IMR-90 (cell line): Measurements from ENCODE around the gene PRUNE2. TPM values are rescaled to one million over a fixed set of nuclear protein-coding genes. Genes with fewer than 3 reads are reported as not detected.

ENCODE experiments used
- ATAC-seq: fragments of 200-7000 bp; cut with Tn5 transposase; 2 replicates; pipeline ENCODE4 v1.9.1; 2020; ENCODE audit warnings: low read depth, mild to moderate bottlenecking, moderate library complexity
- BruUV-seq: library from RNA; stranded (reverse); fragments of 400-500 nt; replicated peaks from 2 replicates; lab custom pipeline; 2021; lab: Mats Ljungman, UMichigan
- CTCF ChIA-PET: fragments of 300-600 bp; formaldehyde crosslinking; extraction: SDS; loops from one replicate; lab custom pipeline; 2021; ENCODE audit warnings: antibody characterized with exemption; lab: Yijun Ruan, JAX
- POLR2A ChIA-PET: fragments of 300-600 bp; sonication (Branson Sonifier 250); formaldehyde crosslinking; loops from one replicate; lab custom pipeline; 2022; ENCODE audit warnings: antibody characterized with exemption; ENCODE audit not compliant: unreplicated experiment; lab: Charles Lee
- DNase-seq: peaks from one replicate; pipeline ENCODE4 v3.0.0; 2013
- H2AFZ ChIP-seq: replicated peaks from 2 replicates; pipeline ENCODE3; 2013; ENCODE audit warnings: low read length, mild to moderate bottlenecking; ENCODE audit not compliant: poor library complexity
- H2AK5ac ChIP-seq: 2 replicates; pipeline ENCODE4 v1.6.1; 2013; ENCODE audit warnings: low read depth, low read length, inconsistent platforms
- H2AK9ac ChIP-seq: replicated peaks from 2 replicates; pipeline ENCODE3; 2013; ENCODE audit warnings: mild to moderate bottlenecking, low read depth, low read length, moderate library complexity; ENCODE audit not compliant: poor library complexity
- H2BK120ac ChIP-seq: 2 replicates; pipeline ENCODE4 v1.6.1; 2013; ENCODE audit warnings: low read depth, low read length, inconsistent platforms
- H2BK15ac ChIP-seq: 3 replicates; pipeline ENCODE4 v1.6.1; 2013; ENCODE audit warnings: low read depth, low read length, inconsistent platforms
- H2BK20ac ChIP-seq: 2 replicates; pipeline ENCODE4 v1.6.1; 2013; ENCODE audit warnings: low read depth, mild to moderate bottlenecking, inconsistent platforms, low read length, moderate library complexity
- H2BK5ac ChIP-seq: 2 replicates; pipeline ENCODE4 v1.6.1; 2013; ENCODE audit warnings: mild to moderate bottlenecking, low read depth, low read length, inconsistent platforms; ENCODE audit not compliant: poor library complexity, severe bottlenecking
- H3K14ac ChIP-seq: replicated peaks from 2 replicates; pipeline ENCODE4 v1.6.1; 2013; ENCODE audit warnings: low read depth, low read length, inconsistent platforms
- H3K18ac ChIP-seq: 2 replicates; pipeline ENCODE4 v1.6.1; 2013; ENCODE audit warnings: low read depth, low read length, control low read depth
- H3K23ac ChIP-seq: 2 replicates; pipeline ENCODE4 v1.6.1; 2013; ENCODE audit warnings: low read depth, low read length, inconsistent platforms
- H3K27ac ChIP-seq: 2 replicates; pipeline ENCODE4 v1.5.1; 2013; ENCODE audit warnings: mild to moderate bottlenecking, control low read depth, low read length; ENCODE audit not compliant: insufficient read depth
- H3K27me3 ChIP-seq: 2 replicates; pipeline ENCODE4 v1.6.1; 2013; ENCODE audit warnings: low read length; ENCODE audit not compliant: control insufficient read depth, insufficient read depth
- H3K36me3 ChIP-seq: 2 replicates; pipeline ENCODE4 v1.6.1; 2013; ENCODE audit warnings: low read length, mixed read lengths; ENCODE audit not compliant: control insufficient read depth, insufficient read depth
- H3K4ac ChIP-seq: 2 replicates; pipeline ENCODE4 v1.6.1; 2013; ENCODE audit warnings: low read depth, low read length, inconsistent platforms
- H3K4me1 ChIP-seq: 2 replicates; pipeline ENCODE4 v1.6.1; 2013; ENCODE audit warnings: low read length, mixed read lengths; ENCODE audit not compliant: control insufficient read depth, insufficient read depth
- H3K4me2 ChIP-seq: 2 replicates; pipeline ENCODE4 v1.6.1; 2013; ENCODE audit warnings: low read depth, mild to moderate bottlenecking, control low read depth, low read length, moderate library complexity
- H3K4me3 ChIP-seq: 2 replicates; pipeline ENCODE4 v1.5.1; 2013; ENCODE audit warnings: low read depth, mild to moderate bottlenecking, control low read depth, low read length, moderate library complexity; ENCODE audit not compliant: insufficient read depth
- H3K56ac ChIP-seq: 2 replicates; pipeline ENCODE4 v1.6.1; 2013; ENCODE audit warnings: low read length, inconsistent platforms; ENCODE audit not compliant: insufficient read depth; ENCODE audit errors: extremely low read depth
- H3K79me1 ChIP-seq, 2 experiments: 2 replicates each; pipeline ENCODE4 v1.6.1; 2013; ENCODE audit warnings: low read length in 2 of 2, inconsistent platforms in 1 of 2, low read depth in 1 of 2
- H3K9ac ChIP-seq: 2 replicates; pipeline ENCODE4 v1.6.1; 2013; ENCODE audit warnings: low read depth, low read length, control low read depth
- H3K9me1 ChIP-seq: 2 replicates; pipeline ENCODE4 v1.6.1; 2013; ENCODE audit warnings: low read length, inconsistent platforms; ENCODE audit not compliant: insufficient read depth
- H3K9me3 ChIP-seq: 2 replicates; pipeline ENCODE4 v1.6.1; 2013; ENCODE audit warnings: low read length; ENCODE audit not compliant: control insufficient read depth, insufficient read depth
- H4K20me1 ChIP-seq: 2 replicates; pipeline ENCODE4 v1.6.1; 2013; ENCODE audit warnings: low read length, inconsistent platforms; ENCODE audit not compliant: insufficient read depth
- H4K5ac ChIP-seq: 2 replicates; pipeline ENCODE4 v1.6.1; 2013; ENCODE audit warnings: mild to moderate bottlenecking, low read depth, low read length, control low read depth
- H4K8ac ChIP-seq, 2 experiments: 2 replicates each; pipeline ENCODE4 v1.6.1; 2013; ENCODE audit warnings: low read depth in 2 of 2, low read length in 2 of 2, control low read depth in 1 of 2, inconsistent platforms in 1 of 2
- H4K91ac ChIP-seq: 2 replicates; pipeline ENCODE4 v1.6.1; 2013; ENCODE audit warnings: low read depth, low read length, inconsistent platforms; ENCODE audit not compliant: insufficient read depth
- BHLHE40 ChIP-seq: fragments of 150-350 bp; IDR thresholded peaks from 2 replicates; pipeline ENCODE4 v1.6.1; 2016; ENCODE audit warnings: mild to moderate bottlenecking, low read depth, low read length
- CEBPB ChIP-seq: IDR thresholded peaks from 2 replicates; pipeline ENCODE4 v1.6.1; 2012; ENCODE audit warnings: low read depth, low read length, improper control_type of control experiment
- CHD1 ChIP-seq: IDR thresholded peaks from 2 replicates; pipeline ENCODE4 v1.6.1; 2012; ENCODE audit warnings: low read depth, low read length, improper control_type of control experiment
- FOS ChIP-seq: fragments of 150-350 bp; IDR thresholded peaks from 2 replicates; pipeline ENCODE4 v1.6.1; 2016; ENCODE audit warnings: low read depth, low read length
- MAFK ChIP-seq: IDR thresholded peaks from 2 replicates; pipeline ENCODE4 v1.6.1; 2012; ENCODE audit warnings: low read depth, low read length, improper control_type of control experiment
- MAZ ChIP-seq: IDR thresholded peaks from 2 replicates; pipeline ENCODE4 v1.6.1; 2012; ENCODE audit warnings: low read depth, mild to moderate bottlenecking, low read length, improper control_type of control experiment, moderate library complexity, borderline replicate concordance
- POLR2A ChIP-seq: IDR thresholded peaks from 2 replicates; pipeline ENCODE4 v1.6.1; 2012; ENCODE audit warnings: mild to moderate bottlenecking, low read depth, low read length
- RAD21 ChIP-seq: IDR thresholded peaks from 2 replicates; pipeline ENCODE4 v1.6.1; 2012; ENCODE audit warnings: low read length, improper control_type of control experiment
- RCOR1 ChIP-seq: IDR thresholded peaks from 2 replicates; pipeline ENCODE4 v1.6.1; 2012; ENCODE audit warnings: mild to moderate bottlenecking, low read length, improper control_type of control experiment; ENCODE audit not compliant: insufficient replicate concordance
- SMC3 ChIP-seq: fragments of 150-350 bp; IDR thresholded peaks from 2 replicates; pipeline ENCODE4 v1.6.1; 2016; ENCODE audit warnings: low read depth, mild to moderate bottlenecking, antibody characterized with exemption, low read length, moderate library complexity
- WGBS, 2 experiments: methylation state at CpG; one replicate each; pipeline versions ENCODE4 v1.1.5 to v1.1.7; 2013; ENCODE audit warnings: missing lambda C conversion rate in 2 of 2; ENCODE audit not compliant: insufficient read length in 1 of 2; ENCODE audit errors: extremely low coverage in 2 of 2; 5-methylcytosine and 5-hydroxymethylcytosine counted together
- dilution Hi-C: fragments of 300-500 bp; cut with HindIII; formaldehyde crosslinking; loops from one replicate; pipeline ENCODE4 v1.14.3; 2018; ENCODE audit warnings: low sequenced_read_pairs; ENCODE audit not compliant: unreplicated experiment
- in situ Hi-C: fragments of 300-500 bp; cut with MboI; formaldehyde crosslinking; loops from 3 replicates; pipeline ENCODE4 v1.14.3; 2019; ENCODE audit warnings: low sequenced_read_pairs, inconsistent platforms, mixed read lengths
- intact Hi-C: fragments of 100-400 bp; cut with micrococcal nuclease; formaldehyde crosslinking; loops from 2 replicates; pipeline ENCODE4 v1.10.0; 2022
- polyA plus RNA-seq, 3 experiments: library from polyadenylated mRNA; depleted of rRNA; stranded (reverse); fragments of >200 nt; gene quantifications; 2 replicates each; pipeline ENCODE4 v1.2.3, GENCODE V29; 2012; ENCODE audit warnings: low replicate concordance in 1 of 3
- total RNA-seq: library from RNA; depleted of rRNA; stranded (reverse); fragments of >200 nt; gene quantifications from 2 replicates; pipeline ENCODE4 v1.2.3, GENCODE V29; 2012

PRUNE2 gene
- total and polyA plus RNA-seq, 2 of the 4 experiments (the other 2 are of a cell fraction) = 0.70 to 1.6 TPM

GRCh38 chr9:76800901-76801300 is 105.0 kb downstream of the PRUNE2 start:
- ChIA-PET POLR2A (no interaction called here), CTCF (no interaction called here)
- Histone ChIP-seq H2AFZ (no peak overlapping the region), H3K4ac (no peak overlapping the region), H4K20me1 (no peaks in the 10 kb centered on the region), H4K5ac (no peak overlapping the region), H3K27me3 (peaks cover 9% of the 10 kb centered on the region), H3K27ac (no peak overlapping the region), H3K4me2 (no peak overlapping the region), H3K9me1 (no peaks in the 10 kb centered on the region), H4K8ac (no peak overlapping the region), H3K9ac (no peak overlapping the region), H4K91ac (no peak overlapping the region), H2BK15ac (no peak overlapping the region), H2AK9ac (no peak overlapping the region), H3K4me3 (no peak overlapping the region), H3K23ac (no peak overlapping the region), H2AK5ac (no peak overlapping the region), H3K14ac (no peak overlapping the region), H2BK5ac (no peak overlapping the region), H3K9me3 (no peaks in the 10 kb centered on the region), H3K56ac (no peak overlapping the region), H2BK120ac (no peak overlapping the region), H3K4me1 (no peaks in the 10 kb centered on the region), H2BK20ac (no peak overlapping the region), H3K36me3 (no peaks in the 10 kb centered on the region), H3K79me1 (no peaks in the 10 kb centered on the region), H3K18ac (no peak overlapping the region)
- no CpG with 5 or more reads among the region's 1 CpG for WGBS, 2 experiments
- no TSS peak for BruUV-seq
- in situ Hi-C loops = loop anchor here (25.0 kb wide), 1 partner anchor 361 kb away; no protein-coding TSS in a partner anchor
- intact Hi-C loops = no loop called here
- no peak for TF ChIP-seq FOS
- no peak for TF ChIP-seq CHD1
- no peak for TF ChIP-seq RAD21
- no peak for TF ChIP-seq MAZ
- TF ChIP-seq CEBPB = no peak
- TF ChIP-seq POLR2A = no peak
- no peak for TF ChIP-seq BHLHE40
- TF ChIP-seq RCOR1 = no peak
- no peak for TF ChIP-seq SMC3
- no peak for TF ChIP-seq MAFK
- no peak for DNase-seq
- no peak for ATAC-seq
- dilution Hi-C loops = loop anchor here (25.0 kb wide), 1 partner anchor 186 kb away; no protein-coding TSS in a partner anchor
